ENCODE results near the gene EHF. TPM values are rescaled to one million over a fixed set of nuclear protein-coding genes. Genes with fewer than 3 reads are reported as not detected.

The EHF gene
- total and polyA plus RNA-seq, 2 of the 13 experiments (the other 11 are each of a cell fraction or from before 2014, with no cell fraction given) = 0.04 to 0.46 TPM

DNA sequence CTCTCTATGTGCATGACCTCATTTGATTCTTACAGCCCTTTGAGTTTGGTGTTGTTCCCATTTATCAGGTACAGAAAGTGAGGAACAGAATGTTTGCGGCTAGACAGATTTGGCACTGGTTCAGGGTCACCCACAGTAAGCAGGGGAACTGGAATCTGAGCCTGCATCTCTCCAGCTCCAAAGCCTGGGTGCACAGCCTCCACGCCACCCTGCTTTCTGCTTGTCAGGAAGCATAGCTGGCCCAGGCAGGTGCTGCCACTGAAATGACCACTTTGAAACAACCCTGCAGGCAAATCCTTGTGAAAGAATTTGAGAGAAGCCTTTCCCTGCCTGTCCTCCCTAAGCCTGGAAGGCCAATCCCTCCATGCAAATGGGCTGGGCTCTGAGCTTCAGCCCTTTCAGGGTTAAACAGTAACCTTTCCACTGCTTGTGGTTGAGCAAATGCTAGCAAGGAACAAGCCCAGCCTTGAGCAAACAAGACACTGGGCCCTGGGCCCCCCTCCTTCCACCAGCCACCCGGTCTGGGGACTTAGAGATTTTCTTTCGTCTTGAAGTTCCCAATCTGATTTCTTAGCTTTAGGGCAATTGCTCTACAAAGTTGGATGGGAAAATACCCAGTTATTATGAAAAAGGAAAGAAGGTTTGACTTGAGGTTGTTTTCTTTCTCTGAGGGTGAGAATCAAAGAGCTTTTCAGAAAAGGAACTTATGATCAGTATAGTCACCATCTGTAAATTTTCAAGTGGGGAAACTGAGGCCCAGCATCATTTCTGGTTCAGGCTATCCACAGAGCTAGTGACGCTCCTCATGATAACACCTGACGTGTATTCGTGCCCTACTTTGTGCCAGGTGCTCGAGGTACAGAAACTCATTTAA lies 19.4 kb downstream of the EHF start (continued):
- no peak for TF ChIP-seq ZNF44 (CRISPR knock-in tag; IDR thresholded peaks at IDR 0.05)
- TF ChIP-seq GMEB1 (CRISPR knock-in tag; IDR thresholded peaks at IDR 0.05; ENCODE audit: borderline replicate concordance) = no peak; the same call in 1 of the 2 replicates
- TF ChIP-seq ZNF75D (CRISPR knock-in tag; IDR thresholded peaks at IDR 0.05; ENCODE audit: borderline replicate concordance) = no peak
- TF ChIP-seq ZFP41 (CRISPR knock-in tag; IDR thresholded peaks at IDR 0.05; ENCODE audit: borderline replicate concordance) = no peak
- no peak for TF ChIP-seq PAWR (CRISPR knock-in tag; IDR thresholded peaks at IDR 0.05; ENCODE audit: borderline replicate concordance)
- no peak for TF ChIP-seq PCBP2 (optimal IDR thresholded peaks at IDR 0.05; ENCODE audit: low read depth, low read length, poor library complexity, severe bottlenecking)
- TF ChIP-seq AGO1 (IDR thresholded peaks at IDR 0.05; ENCODE audit: low read depth, low read length, poor library complexity, severe bottlenecking) = no peak
- no peak for TF ChIP-seq ZNF891 (CRISPR knock-in tag; IDR thresholded peaks at IDR 0.05)
- TF ChIP-seq RFXAP (CRISPR knock-in tag; IDR thresholded peaks at IDR 0.05; ENCODE audit: borderline replicate concordance) = no peak
- no peak for TF ChIP-seq SOX13 (IDR thresholded peaks at IDR 0.05)
- peak in 1 of 2 experiments; percentile 79; a peak in 2 of 4 replicates for TF ChIP-seq SOX13 (CRISPR knock-in tag; conservative IDR thresholded peaks at IDR 0.05 in 1 of 2, IDR thresholded peaks at IDR 0.05 in 1 of 2)
- peak; percentile 28; the same call in 1 of the 2 replicates for TF ChIP-seq ZFY (CRISPR knock-in tag; IDR thresholded peaks at IDR 0.05)
- no peak for TF ChIP-seq ZBTB8A (CRISPR knock-in tag; IDR thresholded peaks at IDR 0.05; ENCODE audit: borderline replicate concordance, low read depth)
- no peak for TF ChIP-seq MXD3 (CRISPR knock-in tag; IDR thresholded peaks at IDR 0.05)
- peak; percentile 20 for TF ChIP-seq SKI (IDR thresholded peaks at IDR 0.05; ENCODE audit: partially characterized antibody)
- TF ChIP-seq SP140L (CRISPR knock-in tag; IDR thresholded peaks at IDR 0.05; ENCODE audit: borderline replicate concordance) = no peak
- no peak for TF ChIP-seq ZNF83 (CRISPR knock-in tag; IDR thresholded peaks at IDR 0.05; ENCODE audit: borderline replicate concordance)
- no peak for TF ChIP-seq ZNF30 (CRISPR knock-in tag; IDR thresholded peaks at IDR 0.05)
- no peak for TF ChIP-seq NBN (conservative IDR thresholded peaks at IDR 0.05)
- no peak for TF ChIP-seq THAP11 (CRISPR knock-in tag; IDR thresholded peaks at IDR 0.05)
- no peak for TF ChIP-seq ZNF225 (CRISPR knock-in tag; IDR thresholded peaks at IDR 0.05)
- no peak for TF ChIP-seq SP2 (CRISPR knock-in tag; IDR thresholded peaks at IDR 0.05)
- no peak for TF ChIP-seq BRCA1 (CRISPR knock-in tag; IDR thresholded peaks at IDR 0.05)
- TF ChIP-seq ZNF564 (CRISPR knock-in tag; IDR thresholded peaks at IDR 0.05) = no peak
- TF ChIP-seq LCORL (IDR thresholded peaks at IDR 0.05) = no peak
- TF ChIP-seq LCORL (CRISPR knock-in tag; IDR thresholded peaks at IDR 0.05) = no peak; the same call in 1 of the 2 replicates
- no peak for TF ChIP-seq EED (CRISPR knock-in tag; IDR thresholded peaks at IDR 0.05)
- TF ChIP-seq ZNF326 (CRISPR knock-in tag; IDR thresholded peaks at IDR 0.05; ENCODE audit: borderline replicate concordance) = no peak
- no peak; the same call in 1 of the 2 replicates for TF ChIP-seq HOXA5 (CRISPR knock-in tag; IDR thresholded peaks at IDR 0.05)
- peak; percentile 67; the same call in 1 of the 2 replicates for TF ChIP-seq MIER2 (CRISPR knock-in tag; IDR thresholded peaks at IDR 0.05)

All from HepG2 (cell line).